WTC11 (cell line): Measurements from ENCODE around the gene DTD1. TPM values are rescaled to one million over a fixed set of nuclear protein-coding genes. Genes with fewer than 3 reads are reported as not detected.

Experiments used
- ATAC-seq: fragments of 200-7000 bp; cut with Tn5 transposase; 2 replicates; pipeline ENCODE4 v1.10.0; 2021; ENCODE audit warnings: mild to moderate bottlenecking, moderate library complexity
- CTCF ChIA-PET: fragments of 300-600 bp; sonication (Branson Sonifier 250); formaldehyde crosslinking; loops from one replicate; lab custom pipeline; 2021; ENCODE audit warnings: antibody characterized with exemption; lab: Charles Lee
- POLR2A ChIA-PET: fragments of 350-600 bp; sonication (Branson Sonifier 250); formaldehyde crosslinking; loops from one replicate; lab custom pipeline; 2021; ENCODE audit warnings: antibody characterized with exemption; lab: Charles Lee
- DNase-seq: peaks from one replicate; pipeline ENCODE4 v3.0.0; 2021; ENCODE audit warnings: low spot score
- H3K27ac Mint-ChIP-seq: 2 replicates; pipeline ENCODE4 v1.8.0; 2021; ENCODE audit warnings: mixed read lengths
- H3K27me3 Mint-ChIP-seq: 2 replicates; pipeline ENCODE4 v1.8.0; 2021; ENCODE audit warnings: low read depth, mild to moderate bottlenecking, moderate library complexity, mixed read lengths
- H3K36me3 Mint-ChIP-seq: 2 replicates; pipeline ENCODE4 v1.8.0; 2021; ENCODE audit warnings: mixed read lengths
- H3K4me1 Mint-ChIP-seq: 2 replicates; pipeline ENCODE4 v1.8.0; 2022; ENCODE audit warnings: mixed read lengths
- H3K4me3 Mint-ChIP-seq: 2 replicates; pipeline ENCODE4 v1.8.0; 2021; ENCODE audit warnings: mild to moderate bottlenecking, moderate library complexity, mixed read lengths
- H3K9me3 Mint-ChIP-seq: 2 replicates; pipeline ENCODE4 v1.8.0; 2021; ENCODE audit warnings: mixed read lengths
- ATF1 ChIP-seq: sonication (generic); formaldehyde crosslinking; IDR thresholded peaks from 2 replicates; pipeline ENCODE4 v1.8.1; 2023; ENCODE audit warnings: mild to moderate bottlenecking, moderate library complexity, missing genetic modification reagents
- GABPB1 ChIP-seq: sonication (generic); formaldehyde crosslinking; IDR thresholded peaks from 2 replicates; pipeline ENCODE4 v1.8.1; 2023; ENCODE audit warnings: mild to moderate bottlenecking, missing genetic modification reagents
- GRHL2 ChIP-seq: fragments of 250-450 bp; sonication (Bioruptor Pico); IDR thresholded peaks from 2 replicates; pipeline ENCODE4 v1.8.0; 2022; ENCODE audit warnings: mild to moderate bottlenecking, moderate library complexity; ENCODE audit not compliant: insufficient replicate concordance, severe bottlenecking
- NFATC4 ChIP-seq: fragments of 250-450 bp; sonication (Bioruptor Pico); IDR thresholded peaks from 2 replicates; pipeline ENCODE4 v1.9.0; 2021; ENCODE audit warnings: mild to moderate bottlenecking
- NFYB ChIP-seq: sonication (generic); formaldehyde crosslinking; conservative IDR thresholded peaks from 2 replicates; pipeline ENCODE4 v1.8.0; 2022; ENCODE audit warnings: low read depth, missing genetic modification reagents
- SMAD3 ChIP-seq: sonication (generic); formaldehyde crosslinking; IDR thresholded peaks from 2 replicates; pipeline ENCODE4 v1.8.0; 2022; ENCODE audit warnings: missing genetic modification reagents, mild to moderate bottlenecking, borderline replicate concordance
- TEAD4 ChIP-seq: sonication (generic); formaldehyde crosslinking; IDR thresholded peaks from 2 replicates; pipeline ENCODE4 v1.8.0; 2022; ENCODE audit warnings: mild to moderate bottlenecking, missing genetic modification reagents
- ZNF232 ChIP-seq: sonication (generic); formaldehyde crosslinking; IDR thresholded peaks from 2 replicates; pipeline ENCODE4 v1.8.0; 2022; ENCODE audit warnings: mild to moderate bottlenecking, missing genetic modification reagents
- ZNF396 ChIP-seq: fragments of 250-450 bp; sonication (Bioruptor Pico); IDR thresholded peaks from 2 replicates; pipeline ENCODE4 v1.8.0; 2021; ENCODE audit warnings: mild to moderate bottlenecking, moderate library complexity, borderline replicate concordance
- total RNA-seq: library from RNA; stranded (reverse); gene quantifications from 3 replicates; pipeline ENCODE4 v1.2.3, GENCODE V29; 2021
- TF ChIP-seq, protein P1 (sequence below): sonication (generic); formaldehyde crosslinking; IDR thresholded peaks from 2 replicates; pipeline ENCODE4 v1.8.0; 2022; ENCODE audit warnings: missing genetic modification reagents
- TF ChIP-seq, protein P2 (sequence below): sonication (generic); formaldehyde crosslinking; IDR thresholded peaks from 2 replicates; pipeline ENCODE4 v1.8.0; 2023; ENCODE audit warnings: missing genetic modification reagents
- TF ChIP-seq, protein P3 (sequence below): sonication (generic); formaldehyde crosslinking; IDR thresholded peaks from 2 replicates; pipeline ENCODE4 v1.8.1; 2023; ENCODE audit warnings: mild to moderate bottlenecking, missing genetic modification reagents, moderate library complexity
- TF ChIP-seq, protein P4 (sequence below): fragments of 250-450 bp; sonication (Bioruptor Pico); IDR thresholded peaks from 2 replicates; pipeline ENCODE4 v1.9.0; 2021; ENCODE audit warnings: moderate library complexity, mild to moderate bottlenecking, inconsistent platforms, borderline replicate concordance
- TF ChIP-seq, protein P5 (sequence below): sonication (generic); formaldehyde crosslinking; IDR thresholded peaks from 2 replicates; pipeline ENCODE4 v1.8.1; 2023; ENCODE audit warnings: mild to moderate bottlenecking, missing genetic modification reagents, moderate library complexity
- TF ChIP-seq, protein P6 (sequence below): sonication (generic); formaldehyde crosslinking; IDR thresholded peaks from 2 replicates; pipeline ENCODE4 v1.8.0; 2023; ENCODE audit warnings: missing genetic modification reagents, mild to moderate bottlenecking, borderline replicate concordance
- TF ChIP-seq, protein P7 (sequence below): sonication (generic); formaldehyde crosslinking; IDR thresholded peaks from 2 replicates; pipeline ENCODE4 v1.8.1; 2022; ENCODE audit warnings: low read depth, mild to moderate bottlenecking, moderate library complexity, missing genetic modification reagents, borderline replicate concordance

DTD1 gene
- total RNA-seq, 1 experiment from 2014 or later: 71.1 TPM

DNA sequence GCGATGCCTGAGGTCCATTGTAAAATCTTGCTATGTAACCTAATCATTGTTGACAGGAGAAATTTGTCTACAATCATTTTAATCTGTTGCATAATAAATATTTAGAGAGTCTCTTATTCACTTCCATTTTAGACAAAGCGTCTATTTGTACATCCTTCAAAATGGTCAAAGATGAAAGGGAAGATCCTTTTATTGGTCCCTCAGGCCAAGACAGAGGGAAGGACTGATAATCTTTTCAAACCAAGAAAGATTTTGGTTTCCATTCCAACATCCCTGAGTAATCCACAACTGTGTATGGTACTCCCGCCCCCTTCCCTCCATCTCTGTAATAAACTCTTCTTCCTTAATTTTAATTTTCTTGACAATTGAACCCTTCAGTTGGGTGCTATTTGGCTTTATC lies 114.1 kb downstream of the DTD1 start (continued):
- TF ChIP-seq GRHL2: no peak
- TF ChIP-seq ATF1: no peak
- TF ChIP-seq, protein P1, sequence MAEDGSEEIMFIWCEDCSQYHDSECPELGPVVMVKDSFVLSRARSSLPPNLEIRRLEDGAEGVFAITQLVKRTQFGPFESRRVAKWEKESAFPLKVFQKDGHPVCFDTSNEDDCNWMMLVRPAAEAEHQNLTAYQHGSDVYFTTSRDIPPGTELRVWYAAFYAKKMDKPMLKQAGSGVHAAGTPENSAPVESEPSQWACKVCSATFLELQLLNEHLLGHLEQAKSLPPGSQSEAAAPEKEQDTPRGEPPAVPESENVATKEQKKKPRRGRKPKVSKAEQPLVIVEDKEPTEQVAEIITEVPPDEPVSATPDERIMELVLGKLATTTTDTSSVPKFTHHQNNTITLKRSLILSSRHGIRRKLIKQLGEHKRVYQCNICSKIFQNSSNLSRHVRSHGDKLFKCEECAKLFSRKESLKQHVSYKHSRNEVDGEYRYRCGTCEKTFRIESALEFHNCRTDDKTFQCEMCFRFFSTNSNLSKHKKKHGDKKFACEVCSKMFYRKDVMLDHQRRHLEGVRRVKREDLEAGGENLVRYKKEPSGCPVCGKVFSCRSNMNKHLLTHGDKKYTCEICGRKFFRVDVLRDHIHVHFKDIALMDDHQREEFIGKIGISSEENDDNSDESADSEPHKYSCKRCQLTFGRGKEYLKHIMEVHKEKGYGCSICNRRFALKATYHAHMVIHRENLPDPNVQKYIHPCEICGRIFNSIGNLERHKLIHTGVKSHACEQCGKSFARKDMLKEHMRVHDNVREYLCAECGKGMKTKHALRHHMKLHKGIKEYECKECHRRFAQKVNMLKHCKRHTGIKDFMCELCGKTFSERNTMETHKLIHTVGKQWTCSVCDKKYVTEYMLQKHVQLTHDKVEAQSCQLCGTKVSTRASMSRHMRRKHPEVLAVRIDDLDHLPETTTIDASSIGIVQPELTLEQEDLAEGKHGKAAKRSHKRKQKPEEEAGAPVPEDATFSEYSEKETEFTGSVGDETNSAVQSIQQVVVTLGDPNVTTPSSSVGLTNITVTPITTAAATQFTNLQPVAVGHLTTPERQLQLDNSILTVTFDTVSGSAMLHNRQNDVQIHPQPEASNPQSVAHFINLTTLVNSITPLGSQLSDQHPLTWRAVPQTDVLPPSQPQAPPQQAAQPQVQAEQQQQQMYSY: no peak
- TF ChIP-seq, protein P2, sequence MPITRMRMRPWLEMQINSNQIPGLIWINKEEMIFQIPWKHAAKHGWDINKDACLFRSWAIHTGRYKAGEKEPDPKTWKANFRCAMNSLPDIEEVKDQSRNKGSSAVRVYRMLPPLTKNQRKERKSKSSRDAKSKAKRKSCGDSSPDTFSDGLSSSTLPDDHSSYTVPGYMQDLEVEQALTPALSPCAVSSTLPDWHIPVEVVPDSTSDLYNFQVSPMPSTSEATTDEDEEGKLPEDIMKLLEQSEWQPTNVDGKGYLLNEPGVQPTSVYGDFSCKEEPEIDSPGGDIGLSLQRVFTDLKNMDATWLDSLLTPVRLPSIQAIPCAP (CRISPR knock-in tag): no peak
- no peak for TF ChIP-seq ZNF232 (CRISPR knock-in tag)

DNA sequence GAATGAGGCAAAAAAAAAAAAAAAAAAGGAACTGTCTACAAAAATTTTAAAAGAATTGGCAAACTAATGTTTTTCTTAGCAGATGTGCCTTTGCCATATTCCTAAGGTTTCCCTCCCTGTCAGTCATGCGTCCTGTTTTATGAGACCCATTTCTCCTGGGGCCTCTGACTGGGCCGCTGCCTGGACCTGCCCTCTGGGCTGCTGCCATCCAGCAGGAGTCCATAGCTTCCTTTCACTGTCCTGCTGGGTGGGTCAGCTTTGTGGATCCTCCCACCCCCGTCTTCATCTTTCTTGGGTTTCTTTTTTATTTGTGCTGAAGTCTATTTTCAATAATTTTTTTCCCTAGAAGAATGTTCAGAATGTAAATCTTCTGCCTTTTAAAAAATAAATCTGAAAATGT lies 114.9 kb downstream of the DTD1 start:
- H3K27me3 Mint-ChIP-seq: no peaks in the 10 kb centered on the region; the same call in 1 of the 2 replicates
- no peak for ATAC-seq
- H3K9me3 Mint-ChIP-seq: peaks cover 8% of the 10 kb centered on the region; the same call in 1 of the 2 replicates
- ChIA-PET POLR2A (no interaction called here), CTCF (no interaction called here)
- H3K27ac Mint-ChIP-seq: no peak overlapping the region
- H3K36me3 Mint-ChIP-seq: no peaks in the 10 kb centered on the region
- H3K4me1 Mint-ChIP-seq: peaks cover 36% of the 10 kb centered on the region
- no peak for DNase-seq
- TF ChIP-seq, protein P3, sequence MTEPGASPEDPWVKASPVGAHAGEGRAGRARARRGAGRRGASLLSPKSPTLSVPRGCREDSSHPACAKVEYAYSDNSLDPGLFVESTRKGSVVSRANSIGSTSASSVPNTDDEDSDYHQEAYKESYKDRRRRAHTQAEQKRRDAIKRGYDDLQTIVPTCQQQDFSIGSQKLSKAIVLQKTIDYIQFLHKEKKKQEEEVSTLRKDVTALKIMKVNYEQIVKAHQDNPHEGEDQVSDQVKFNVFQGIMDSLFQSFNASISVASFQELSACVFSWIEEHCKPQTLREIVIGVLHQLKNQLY (CRISPR knock-in tag): no peak
- TF ChIP-seq TEAD4 (CRISPR knock-in tag) (no peak), GABPB1 (CRISPR knock-in tag) (no peak), SMAD3 (no peak), GRHL2 (no peak), ZNF232 (CRISPR knock-in tag) (no peak), ZNF396 (CRISPR knock-in tag) (no peak), NFYB (no peak), NFATC4 (CRISPR knock-in tag) (no peak)
- TF ChIP-seq, protein P4, sequence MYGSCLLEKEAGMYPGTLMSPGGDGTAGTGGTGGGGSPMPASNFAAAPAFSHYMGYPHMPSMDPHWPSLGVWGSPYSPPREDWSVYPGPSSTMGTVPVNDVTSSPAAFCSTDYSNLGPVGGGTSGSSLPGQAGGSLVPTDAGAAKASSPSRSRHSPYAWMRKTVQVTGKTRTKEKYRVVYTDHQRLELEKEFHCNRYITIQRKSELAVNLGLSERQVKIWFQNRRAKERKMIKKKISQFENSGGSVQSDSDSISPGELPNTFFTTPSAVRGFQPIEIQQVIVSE (CRISPR knock-in tag): no peak
- TF ChIP-seq, protein P5, sequence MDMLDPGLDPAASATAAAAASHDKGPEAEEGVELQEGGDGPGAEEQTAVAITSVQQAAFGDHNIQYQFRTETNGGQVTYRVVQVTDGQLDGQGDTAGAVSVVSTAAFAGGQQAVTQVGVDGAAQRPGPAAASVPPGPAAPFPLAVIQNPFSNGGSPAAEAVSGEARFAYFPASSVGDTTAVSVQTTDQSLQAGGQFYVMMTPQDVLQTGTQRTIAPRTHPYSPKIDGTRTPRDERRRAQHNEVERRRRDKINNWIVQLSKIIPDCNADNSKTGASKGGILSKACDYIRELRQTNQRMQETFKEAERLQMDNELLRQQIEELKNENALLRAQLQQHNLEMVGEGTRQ (CRISPR knock-in tag): no peak
- TF ChIP-seq, protein P2 (CRISPR knock-in tag): no peak
- TF ChIP-seq, protein P6, sequence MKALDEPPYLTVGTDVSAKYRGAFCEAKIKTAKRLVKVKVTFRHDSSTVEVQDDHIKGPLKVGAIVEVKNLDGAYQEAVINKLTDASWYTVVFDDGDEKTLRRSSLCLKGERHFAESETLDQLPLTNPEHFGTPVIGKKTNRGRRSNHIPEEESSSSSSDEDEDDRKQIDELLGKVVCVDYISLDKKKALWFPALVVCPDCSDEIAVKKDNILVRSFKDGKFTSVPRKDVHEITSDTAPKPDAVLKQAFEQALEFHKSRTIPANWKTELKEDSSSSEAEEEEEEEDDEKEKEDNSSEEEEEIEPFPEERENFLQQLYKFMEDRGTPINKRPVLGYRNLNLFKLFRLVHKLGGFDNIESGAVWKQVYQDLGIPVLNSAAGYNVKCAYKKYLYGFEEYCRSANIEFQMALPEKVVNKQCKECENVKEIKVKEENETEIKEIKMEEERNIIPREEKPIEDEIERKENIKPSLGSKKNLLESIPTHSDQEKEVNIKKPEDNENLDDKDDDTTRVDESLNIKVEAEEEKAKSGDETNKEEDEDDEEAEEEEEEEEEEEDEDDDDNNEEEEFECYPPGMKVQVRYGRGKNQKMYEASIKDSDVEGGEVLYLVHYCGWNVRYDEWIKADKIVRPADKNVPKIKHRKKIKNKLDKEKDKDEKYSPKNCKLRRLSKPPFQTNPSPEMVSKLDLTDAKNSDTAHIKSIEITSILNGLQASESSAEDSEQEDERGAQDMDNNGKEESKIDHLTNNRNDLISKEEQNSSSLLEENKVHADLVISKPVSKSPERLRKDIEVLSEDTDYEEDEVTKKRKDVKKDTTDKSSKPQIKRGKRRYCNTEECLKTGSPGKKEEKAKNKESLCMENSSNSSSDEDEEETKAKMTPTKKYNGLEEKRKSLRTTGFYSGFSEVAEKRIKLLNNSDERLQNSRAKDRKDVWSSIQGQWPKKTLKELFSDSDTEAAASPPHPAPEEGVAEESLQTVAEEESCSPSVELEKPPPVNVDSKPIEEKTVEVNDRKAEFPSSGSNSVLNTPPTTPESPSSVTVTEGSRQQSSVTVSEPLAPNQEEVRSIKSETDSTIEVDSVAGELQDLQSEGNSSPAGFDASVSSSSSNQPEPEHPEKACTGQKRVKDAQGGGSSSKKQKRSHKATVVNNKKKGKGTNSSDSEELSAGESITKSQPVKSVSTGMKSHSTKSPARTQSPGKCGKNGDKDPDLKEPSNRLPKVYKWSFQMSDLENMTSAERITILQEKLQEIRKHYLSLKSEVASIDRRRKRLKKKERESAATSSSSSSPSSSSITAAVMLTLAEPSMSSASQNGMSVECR: no peak
- TF ChIP-seq, protein P7, sequence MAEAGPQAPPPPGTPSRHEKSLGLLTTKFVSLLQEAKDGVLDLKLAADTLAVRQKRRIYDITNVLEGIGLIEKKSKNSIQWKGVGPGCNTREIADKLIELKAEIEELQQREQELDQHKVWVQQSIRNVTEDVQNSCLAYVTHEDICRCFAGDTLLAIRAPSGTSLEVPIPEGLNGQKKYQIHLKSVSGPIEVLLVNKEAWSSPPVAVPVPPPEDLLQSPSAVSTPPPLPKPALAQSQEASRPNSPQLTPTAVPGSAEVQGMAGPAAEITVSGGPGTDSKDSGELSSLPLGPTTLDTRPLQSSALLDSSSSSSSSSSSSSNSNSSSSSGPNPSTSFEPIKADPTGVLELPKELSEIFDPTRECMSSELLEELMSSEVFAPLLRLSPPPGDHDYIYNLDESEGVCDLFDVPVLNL (CRISPR knock-in tag): no peak
- TF ChIP-seq, all 79 proteins: peak for 0
- H3K4me3 Mint-ChIP-seq: no peak overlapping the region
